D721Med (cell line): ENCODE results near the gene ZNF331.

Experiments
- DNase-seq: peaks from one replicate; pipeline ENCODE4 v3.0.0; 2011; ENCODE audit warnings: low spot score; ENCODE audit not compliant: insufficient read length
- FAIRE-seq: peaks from 2 replicates; lab custom pipeline; 2011; peaks lifted over from hg19 to GRCh38; lab: Jason Lieb, UNC
- CTCF ChIP-seq: IDR thresholded peaks from 2 replicates; pipeline ENCODE4 v1.5.1; 2012; ENCODE audit warnings: mild to moderate bottlenecking, control low read depth; ENCODE audit not compliant: insufficient read depth; ENCODE audit errors: missing control alignments

ZNF331 gene

GRCh38 chr19:53612762-53613526 is 75.0 kb downstream of the ZNF331 start:
- FAIRE-seq (no peak), DNase-seq (no peak)
- no peak for TF ChIP-seq CTCF

- no peak for FAIRE-seq
- no peak for DNase-seq
- TF ChIP-seq CTCF, result no peak
Observed at GRCh38 chr19:53621885-53622740, 84.2 kb downstream of the ZNF331 start.

- no peak for TF ChIP-seq CTCF
- DNase-seq, result no peak
- no peak for FAIRE-seq
Observed at GRCh38 chr19:53624771-53625545, 87.0 kb downstream of the ZNF331 start.

- TF ChIP-seq CTCF, result no peak
- FAIRE-seq, result no peak
Observed at GRCh38 chr19:53626486-53626885, 88.5 kb downstream of the ZNF331 start.

GRCh38 chr19:53626976-53627375 is 89.0 kb downstream of the ZNF331 start:
- TF ChIP-seq CTCF, result no peak
- DNase-seq, result no peak
- FAIRE-seq, result no peak

More at GRCh38 chr19:53626486-53626885, 88.5 kb downstream of the ZNF331 start:
- no peak for DNase-seq
